WTC11 (cell line): ENCODE data around the gene ADPGK.

ENCODE experiments used
- ELF4 ChIP-seq: sonication (generic); formaldehyde crosslinking; IDR thresholded peaks from 2 replicates; pipeline ENCODE4 v1.8.1; 2022; ENCODE audit warnings: low read depth, mild to moderate bottlenecking, moderate library complexity, missing genetic modification reagents
- ESRRA ChIP-seq: sonication (generic); formaldehyde crosslinking; IDR thresholded peaks from 2 replicates; pipeline ENCODE4 v1.8.1; 2022; ENCODE audit warnings: mild to moderate bottlenecking, missing genetic modification reagents, borderline replicate concordance
- JUN ChIP-seq: sonication (generic); formaldehyde crosslinking; IDR thresholded peaks from 2 replicates; pipeline ENCODE4 v1.8.0; 2023; ENCODE audit warnings: mild to moderate bottlenecking, missing genetic modification reagents
- TCF7 ChIP-seq: sonication (generic); formaldehyde crosslinking; IDR thresholded peaks from 2 replicates; pipeline ENCODE4 v1.8.0; 2022; ENCODE audit warnings: mild to moderate bottlenecking, low read depth, missing genetic modification reagents, moderate library complexity
- ZNF232 ChIP-seq: sonication (generic); formaldehyde crosslinking; IDR thresholded peaks from 2 replicates; pipeline ENCODE4 v1.8.0; 2022; ENCODE audit warnings: mild to moderate bottlenecking, missing genetic modification reagents
- TF ChIP-seq, protein P1 (sequence below): fragments of 200-600 bp; IDR thresholded peaks from 2 replicates; pipeline ENCODE4 v1.8.0; 2022; ENCODE audit warnings: antibody characterized with exemption
- TF ChIP-seq, protein P2 (sequence below): sonication (generic); formaldehyde crosslinking; IDR thresholded peaks from 2 replicates; pipeline ENCODE4 v1.8.1; 2022; ENCODE audit warnings: mild to moderate bottlenecking, missing genetic modification reagents, moderate library complexity, borderline replicate concordance
- TF ChIP-seq, protein P3 (sequence below): sonication (generic); formaldehyde crosslinking; IDR thresholded peaks from 2 replicates; pipeline ENCODE4 v1.8.0; 2022; ENCODE audit warnings: mild to moderate bottlenecking, missing genetic modification reagents
- TF ChIP-seq, protein P4 (sequence below): sonication (generic); formaldehyde crosslinking; IDR thresholded peaks from 2 replicates; pipeline ENCODE4 v1.8.1; 2023; ENCODE audit warnings: mild to moderate bottlenecking, moderate library complexity, missing genetic modification reagents
- TF ChIP-seq, protein P5 (sequence below): sonication (generic); formaldehyde crosslinking; IDR thresholded peaks from 2 replicates; pipeline ENCODE4 v1.8.0; 2023; ENCODE audit warnings: missing genetic modification reagents, mild to moderate bottlenecking, borderline replicate concordance

DNA sequence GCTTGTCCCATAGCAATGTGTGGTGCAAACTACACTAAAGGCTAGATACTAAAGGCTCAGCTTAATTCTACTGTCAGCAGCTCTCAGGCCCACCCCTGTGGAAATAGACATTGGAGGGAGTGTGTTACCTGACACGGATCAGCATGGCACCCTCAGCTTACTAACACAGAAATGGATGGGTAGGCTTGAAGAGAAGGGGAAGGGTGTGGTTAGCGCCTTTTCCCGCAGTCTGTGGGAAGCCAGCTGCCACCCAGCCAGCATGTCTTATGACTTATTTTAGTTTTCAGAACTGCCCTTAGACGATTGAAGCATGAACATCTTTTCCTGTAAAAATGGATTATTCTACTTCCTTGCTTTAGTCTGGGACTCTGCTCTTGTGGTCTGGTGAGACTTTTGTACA, 25.8 kb upstream of the ADPGK start:
- TF ChIP-seq, protein P1, sequence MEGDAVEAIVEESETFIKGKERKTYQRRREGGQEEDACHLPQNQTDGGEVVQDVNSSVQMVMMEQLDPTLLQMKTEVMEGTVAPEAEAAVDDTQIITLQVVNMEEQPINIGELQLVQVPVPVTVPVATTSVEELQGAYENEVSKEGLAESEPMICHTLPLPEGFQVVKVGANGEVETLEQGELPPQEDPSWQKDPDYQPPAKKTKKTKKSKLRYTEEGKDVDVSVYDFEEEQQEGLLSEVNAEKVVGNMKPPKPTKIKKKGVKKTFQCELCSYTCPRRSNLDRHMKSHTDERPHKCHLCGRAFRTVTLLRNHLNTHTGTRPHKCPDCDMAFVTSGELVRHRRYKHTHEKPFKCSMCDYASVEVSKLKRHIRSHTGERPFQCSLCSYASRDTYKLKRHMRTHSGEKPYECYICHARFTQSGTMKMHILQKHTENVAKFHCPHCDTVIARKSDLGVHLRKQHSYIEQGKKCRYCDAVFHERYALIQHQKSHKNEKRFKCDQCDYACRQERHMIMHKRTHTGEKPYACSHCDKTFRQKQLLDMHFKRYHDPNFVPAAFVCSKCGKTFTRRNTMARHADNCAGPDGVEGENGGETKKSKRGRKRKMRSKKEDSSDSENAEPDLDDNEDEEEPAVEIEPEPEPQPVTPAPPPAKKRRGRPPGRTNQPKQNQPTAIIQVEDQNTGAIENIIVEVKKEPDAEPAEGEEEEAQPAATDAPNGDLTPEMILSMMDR = no peak
- TF ChIP-seq ZNF232 (CRISPR knock-in tag) (no peak), ELF4 (CRISPR knock-in tag) (no peak), TCF7 (no peak), ESRRA (CRISPR knock-in tag) (no peak), JUN (no peak)
- TF ChIP-seq, protein P2, sequence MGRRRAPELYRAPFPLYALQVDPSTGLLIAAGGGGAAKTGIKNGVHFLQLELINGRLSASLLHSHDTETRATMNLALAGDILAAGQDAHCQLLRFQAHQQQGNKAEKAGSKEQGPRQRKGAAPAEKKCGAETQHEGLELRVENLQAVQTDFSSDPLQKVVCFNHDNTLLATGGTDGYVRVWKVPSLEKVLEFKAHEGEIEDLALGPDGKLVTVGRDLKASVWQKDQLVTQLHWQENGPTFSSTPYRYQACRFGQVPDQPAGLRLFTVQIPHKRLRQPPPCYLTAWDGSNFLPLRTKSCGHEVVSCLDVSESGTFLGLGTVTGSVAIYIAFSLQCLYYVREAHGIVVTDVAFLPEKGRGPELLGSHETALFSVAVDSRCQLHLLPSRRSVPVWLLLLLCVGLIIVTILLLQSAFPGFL (CRISPR knock-in tag) = no peak
- TF ChIP-seq, protein P3, sequence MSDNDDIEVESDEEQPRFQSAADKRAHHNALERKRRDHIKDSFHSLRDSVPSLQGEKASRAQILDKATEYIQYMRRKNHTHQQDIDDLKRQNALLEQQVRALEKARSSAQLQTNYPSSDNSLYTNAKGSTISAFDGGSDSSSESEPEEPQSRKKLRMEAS (CRISPR knock-in tag) = no peak
- TF ChIP-seq, protein P4, sequence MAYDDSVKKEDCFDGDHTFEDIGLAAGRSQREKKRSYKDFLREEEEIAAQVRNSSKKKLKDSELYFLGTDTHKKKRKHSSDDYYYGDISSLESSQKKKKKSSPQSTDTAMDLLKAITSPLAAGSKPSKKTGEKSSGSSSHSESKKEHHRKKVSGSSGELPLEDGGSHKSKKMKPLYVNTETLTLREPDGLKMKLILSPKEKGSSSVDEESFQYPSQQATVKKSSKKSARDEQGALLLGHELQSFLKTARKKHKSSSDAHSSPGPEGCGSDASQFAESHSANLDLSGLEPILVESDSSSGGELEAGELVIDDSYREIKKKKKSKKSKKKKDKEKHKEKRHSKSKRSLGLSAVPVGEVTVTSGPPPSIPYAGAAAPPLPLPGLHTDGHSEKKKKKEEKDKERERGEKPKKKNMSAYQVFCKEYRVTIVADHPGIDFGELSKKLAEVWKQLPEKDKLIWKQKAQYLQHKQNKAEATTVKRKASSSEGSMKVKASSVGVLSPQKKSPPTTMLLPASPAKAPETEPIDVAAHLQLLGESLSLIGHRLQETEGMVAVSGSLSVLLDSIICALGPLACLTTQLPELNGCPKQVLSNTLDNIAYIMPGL (CRISPR knock-in tag) = no peak
- TF ChIP-seq, protein P5, sequence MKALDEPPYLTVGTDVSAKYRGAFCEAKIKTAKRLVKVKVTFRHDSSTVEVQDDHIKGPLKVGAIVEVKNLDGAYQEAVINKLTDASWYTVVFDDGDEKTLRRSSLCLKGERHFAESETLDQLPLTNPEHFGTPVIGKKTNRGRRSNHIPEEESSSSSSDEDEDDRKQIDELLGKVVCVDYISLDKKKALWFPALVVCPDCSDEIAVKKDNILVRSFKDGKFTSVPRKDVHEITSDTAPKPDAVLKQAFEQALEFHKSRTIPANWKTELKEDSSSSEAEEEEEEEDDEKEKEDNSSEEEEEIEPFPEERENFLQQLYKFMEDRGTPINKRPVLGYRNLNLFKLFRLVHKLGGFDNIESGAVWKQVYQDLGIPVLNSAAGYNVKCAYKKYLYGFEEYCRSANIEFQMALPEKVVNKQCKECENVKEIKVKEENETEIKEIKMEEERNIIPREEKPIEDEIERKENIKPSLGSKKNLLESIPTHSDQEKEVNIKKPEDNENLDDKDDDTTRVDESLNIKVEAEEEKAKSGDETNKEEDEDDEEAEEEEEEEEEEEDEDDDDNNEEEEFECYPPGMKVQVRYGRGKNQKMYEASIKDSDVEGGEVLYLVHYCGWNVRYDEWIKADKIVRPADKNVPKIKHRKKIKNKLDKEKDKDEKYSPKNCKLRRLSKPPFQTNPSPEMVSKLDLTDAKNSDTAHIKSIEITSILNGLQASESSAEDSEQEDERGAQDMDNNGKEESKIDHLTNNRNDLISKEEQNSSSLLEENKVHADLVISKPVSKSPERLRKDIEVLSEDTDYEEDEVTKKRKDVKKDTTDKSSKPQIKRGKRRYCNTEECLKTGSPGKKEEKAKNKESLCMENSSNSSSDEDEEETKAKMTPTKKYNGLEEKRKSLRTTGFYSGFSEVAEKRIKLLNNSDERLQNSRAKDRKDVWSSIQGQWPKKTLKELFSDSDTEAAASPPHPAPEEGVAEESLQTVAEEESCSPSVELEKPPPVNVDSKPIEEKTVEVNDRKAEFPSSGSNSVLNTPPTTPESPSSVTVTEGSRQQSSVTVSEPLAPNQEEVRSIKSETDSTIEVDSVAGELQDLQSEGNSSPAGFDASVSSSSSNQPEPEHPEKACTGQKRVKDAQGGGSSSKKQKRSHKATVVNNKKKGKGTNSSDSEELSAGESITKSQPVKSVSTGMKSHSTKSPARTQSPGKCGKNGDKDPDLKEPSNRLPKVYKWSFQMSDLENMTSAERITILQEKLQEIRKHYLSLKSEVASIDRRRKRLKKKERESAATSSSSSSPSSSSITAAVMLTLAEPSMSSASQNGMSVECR = no peak
